ENCODE measurements around the gene DIP2A. TPM values are rescaled to one million over a fixed set of nuclear protein-coding genes. Genes with fewer than 3 reads are reported as not detected.

DIP2A gene
- total RNA-seq, 2 donors from 2014 or later = 51.0 to 52.2 TPM

DNA sequence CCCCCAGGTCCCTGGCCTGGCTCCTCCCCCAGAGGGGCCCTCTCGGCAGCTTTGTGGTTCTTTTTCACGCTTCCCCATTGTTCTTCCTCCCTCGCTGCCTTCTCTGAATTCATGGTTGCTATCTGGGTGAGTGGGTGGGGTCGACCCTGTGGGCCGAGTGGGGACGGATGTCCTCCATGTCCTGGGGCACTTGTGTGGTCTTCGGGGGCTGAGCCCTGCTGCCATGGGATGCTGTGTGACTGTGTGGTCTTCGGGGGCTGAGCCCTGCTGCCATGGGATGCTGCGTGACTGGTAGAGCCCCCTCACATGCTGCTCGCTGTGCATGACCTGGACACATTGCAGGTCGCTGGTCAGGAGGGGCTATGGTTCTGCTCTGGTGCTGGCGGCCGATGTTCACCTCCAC, 21.6 kb upstream of the DIP2A start:
- Histone ChIP-seq H3K27me3 (ENCODE audit: control insufficient read depth, insufficient read depth, low read length, poor library complexity, severe bottlenecking) (no peaks in the 10 kb centered on the region), H3K36me3 (ENCODE audit: control insufficient read depth, insufficient read depth, low read length) (peaks cover 78% of the 10 kb centered on the region), H3K27ac (ENCODE audit: low read depth, low read length) (peak overlapping the region; percentile 44), H3K9ac (ENCODE audit: extremely low read depth, low read length, poor library complexity, severe bottlenecking) (no peak overlapping the region), H3K4me1 (ENCODE audit: control insufficient read depth, insufficient read depth, low read length) (no peaks in the 10 kb centered on the region), H3K9me3 (ENCODE audit: control insufficient read depth, low read length) (no peaks in the 10 kb centered on the region), H3K4me3 (ENCODE audit: low read length) (no peak overlapping the region)
- no peak for TF ChIP-seq CTCF (conservative IDR thresholded peaks at IDR 0.05)
- Mint-ChIP-seq H3K27ac (peak overlapping the region; percentile 28), H3K27me3 (ENCODE audit: insufficient read depth) (no peaks in the 10 kb centered on the region), H3K4me3 (no peak overlapping the region), H3K9me3 (no peaks in the 10 kb centered on the region), H3K36me3 (ENCODE audit: low read depth) (peaks cover 75% of the 10 kb centered on the region), H3K4me1 (no peaks in the 10 kb centered on the region)
- DNase-seq = no peak
- WGBS, 2 experiments (ENCODE audit: insufficient coverage in 1 of 2, insufficient read length in 1 of 2) = 90 to 94% methylated on average over 6 to 13 of the region's 13 CpGs

DNA sequence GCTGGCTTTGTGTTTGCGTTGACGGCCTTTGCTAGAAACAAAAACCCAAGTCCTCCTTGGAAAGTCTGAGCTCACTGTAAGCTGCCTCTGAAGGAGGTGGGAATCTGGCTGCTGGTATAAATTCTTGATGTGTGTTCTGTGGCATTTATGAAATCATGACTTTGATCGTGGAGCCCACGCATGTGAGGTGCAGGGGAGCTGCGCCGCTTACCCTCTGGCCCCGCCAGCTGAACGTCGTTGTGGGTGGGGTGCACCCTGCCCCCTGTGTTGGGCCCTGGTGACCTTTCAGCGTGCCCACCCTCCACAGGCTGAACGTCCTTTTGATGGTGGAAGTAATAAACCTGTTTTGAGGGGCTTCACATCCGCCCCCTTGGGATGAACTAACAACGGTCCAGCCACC, 21.2 kb upstream of the DIP2A start:
- Histone ChIP-seq H3K4me1 (ENCODE audit: control insufficient read depth, insufficient read depth, low read length) (no peaks in the 10 kb centered on the region), H3K9me3 (ENCODE audit: control insufficient read depth, low read length) (no peaks in the 10 kb centered on the region), H3K27me3 (ENCODE audit: control insufficient read depth, insufficient read depth, low read length, poor library complexity, severe bottlenecking) (no peaks in the 10 kb centered on the region), H3K4me3 (ENCODE audit: low read length) (no peak overlapping the region), H3K9ac (ENCODE audit: extremely low read depth, low read length, poor library complexity, severe bottlenecking) (no peak overlapping the region), H3K27ac (ENCODE audit: low read depth, low read length) (no peak overlapping the region), H3K36me3 (ENCODE audit: control insufficient read depth, insufficient read depth, low read length) (peaks cover 78% of the 10 kb centered on the region)
- Mint-ChIP-seq H3K27me3 (ENCODE audit: insufficient read depth) (no peaks in the 10 kb centered on the region), H3K27ac (no peak overlapping the region), H3K9me3 (no peaks in the 10 kb centered on the region), H3K4me3 (no peak overlapping the region), H3K36me3 (ENCODE audit: low read depth) (peaks cover 75% of the 10 kb centered on the region), H3K4me1 (no peaks in the 10 kb centered on the region)
- no peak for TF ChIP-seq CTCF (conservative IDR thresholded peaks at IDR 0.05)
- whole genome bisulfite sequencing, 2 experiments (ENCODE audit: insufficient coverage in 1 of 2, insufficient read length in 1 of 2) = 93 to 98% methylated on average over 6 to 13 of the region's 13 CpGs
- no peak for DNase-seq

GRCh38 chr21:46438241-46438640, 20.4 kb upstream of the DIP2A start:
- peaks cover 79% of the 10 kb centered on the region for H3K36me3 Mint-ChIP-seq (ENCODE audit: low read depth)
- Histone ChIP-seq H3K27ac (ENCODE audit: low read depth, low read length) (no peak overlapping the region), H3K9me3 (ENCODE audit: control insufficient read depth, low read length) (no peaks in the 10 kb centered on the region), H3K27me3 (ENCODE audit: control insufficient read depth, insufficient read depth, low read length, poor library complexity, severe bottlenecking) (no peaks in the 10 kb centered on the region), H3K36me3 (ENCODE audit: control insufficient read depth, insufficient read depth, low read length) (peaks cover 83% of the 10 kb centered on the region), H3K4me1 (ENCODE audit: control insufficient read depth, insufficient read depth, low read length) (no peaks in the 10 kb centered on the region), H3K9ac (ENCODE audit: extremely low read depth, low read length, poor library complexity, severe bottlenecking) (no peak overlapping the region), H3K4me3 (ENCODE audit: low read length) (no peak overlapping the region)
- no peaks in the 10 kb centered on the region for H3K4me1 Mint-ChIP-seq
- no peak for TF ChIP-seq CTCF (conservative IDR thresholded peaks at IDR 0.05)
- H3K9me3 Mint-ChIP-seq = no peaks in the 10 kb centered on the region
- no peak overlapping the region for H3K4me3 Mint-ChIP-seq
- no peak overlapping the region for H3K27ac Mint-ChIP-seq
- no peaks in the 10 kb centered on the region for H3K27me3 Mint-ChIP-seq (ENCODE audit: insufficient read depth)
- no peak for DNase-seq
- WGBS, 2 experiments (ENCODE audit: insufficient coverage in 1 of 2, insufficient read length in 1 of 2) = 96% methylated on average over 10 to 11 of the region's 11 CpGs

All from endodermal cell (in vitro differentiated cells).